CD4-positive, alpha-beta T cell (primary cell): Measurements from ENCODE around the gene DIAPH2. TPM values are rescaled to one million over a fixed set of nuclear protein-coding genes. Genes with fewer than 3 reads are reported as not detected.

Experiments
- ATAC-seq: fragments of 200-7000 bp; cut with Tn5 transposase; one replicate; pipeline ENCODE4 v1.10.0; 2022; ENCODE audit warnings: mild to moderate bottlenecking; ENCODE audit not compliant: poor library complexity
- CTCF ChIA-PET: fragments of 350-600 bp; sonication (Branson Sonifier 250); formaldehyde crosslinking; loops from one replicate; lab custom pipeline; 2021; ENCODE audit warnings: antibody characterized with exemption, inconsistent platforms; lab: Charles Lee
- POLR2A ChIA-PET: fragments of 350-600 bp; sonication (Branson Sonifier 250); formaldehyde crosslinking; loops from one replicate; lab custom pipeline; 2021; ENCODE audit warnings: antibody characterized with exemption, inconsistent platforms; lab: Charles Lee
- DNase-seq, 14 experiments: peaks; one replicate each; pipeline ENCODE4 v3.0.0-alpha.2; 2013 to 2020; ENCODE audit warnings: mixed read lengths in 2 of 14
- H3K27ac ChIP-seq, 2 donors: one replicate each; pipeline versions ENCODE4 v1.5.1 to v1.7.0; 2013; ENCODE audit warnings: low read length in 2 of 2, low read depth in 1 of 2, mild to moderate bottlenecking in 1 of 2
- H3K27me3 ChIP-seq, 2 experiments: 1 replicate in 1 of 2; 2 replicates in 1 of 2; pipeline versions ENCODE4 v1.6.1 to v1.7.0; 2013; ENCODE audit warnings: low read length in 2 of 2, control low read depth in 1 of 2, mild to moderate bottlenecking in 1 of 2, moderate library complexity in 1 of 2; ENCODE audit not compliant: insufficient read depth in 2 of 2, control insufficient read depth in 1 of 2
- H3K36me3 ChIP-seq: one replicate; pipeline ENCODE4 v1.6.1; 2013; ENCODE audit warnings: low read length, control low read depth; ENCODE audit not compliant: insufficient read depth
- H3K4me1 ChIP-seq: one replicate; pipeline ENCODE4 v1.6.1; 2013; ENCODE audit warnings: low read length, control low read depth; ENCODE audit not compliant: insufficient read depth
- H3K4me3 ChIP-seq: one replicate; pipeline ENCODE4 v1.5.1; 2013; ENCODE audit warnings: mild to moderate bottlenecking, low read length, moderate library complexity
- H3K9me3 ChIP-seq, 2 experiments: 1 replicate in 1 of 2; 2 replicates in 1 of 2; pipeline versions ENCODE4 v1.6.1 to v1.7.0; 2013; ENCODE audit warnings: low read length in 2 of 2, mild to moderate bottlenecking in 2 of 2, control low read depth in 1 of 2, moderate library complexity in 1 of 2; ENCODE audit not compliant: control insufficient read depth in 1 of 2, insufficient read depth in 1 of 2
- H3K27ac Mint-ChIP-seq: one replicate; pipeline ENCODE4 v1.8.0; 2020; ENCODE audit warnings: mixed read lengths
- H3K27me3 Mint-ChIP-seq: one replicate; pipeline ENCODE4 v1.8.0; 2021; ENCODE audit warnings: mixed read lengths
- H3K36me3 Mint-ChIP-seq: one replicate; pipeline ENCODE4 v1.8.0; 2021; ENCODE audit warnings: low read depth, mixed read lengths
- H3K4me1 Mint-ChIP-seq: one replicate; pipeline ENCODE4 v1.8.0; 2021; ENCODE audit warnings: low read depth, mixed read lengths
- H3K4me3 Mint-ChIP-seq: one replicate; pipeline ENCODE4 v1.8.0; 2020; ENCODE audit warnings: mild to moderate bottlenecking, mixed read lengths
- H3K9me3 Mint-ChIP-seq: one replicate; pipeline ENCODE4 v1.8.0; 2020; ENCODE audit warnings: mixed read lengths
- CTCF ChIP-seq: fragments of 200-600 bp; IDR thresholded peaks from one replicate; pipeline ENCODE4 v1.8.0; 2022; ENCODE audit warnings: antibody characterized with exemption, mild to moderate bottlenecking
- intact Hi-C, 2 experiments: fragments of 100-400 bp; cut with DNase I in 1 of 2; cut with micrococcal nuclease in 1 of 2; formaldehyde crosslinking; loops; one replicate each; pipeline versions ENCODE4 v1.15.1 to v1.9.0; 2023 to 2025; cut with DNase I, micrococcal nuclease
- total RNA-seq, 174 experiments: library from RNA in 2 of 174; stranded (reverse) in 2 of 174; gene quantifications; one replicate each; pipeline ENCODE4 v1.2.3 and lab custom pipeline; 2021 to 2026

DIAPH2 gene
- total RNA-seq, 2 experiments from 2014 or later = 11.4 to 11.7 TPM

GRCh38 chrX:97310373-97310772 is 625.7 kb downstream of the DIAPH2 start:
- intact Hi-C loops = no loop called here
- Histone ChIP-seq H3K9me3 (no peaks in the 10 kb centered on the region), H3K27me3 (no peaks in the 10 kb centered on the region), H3K4me3 (no peak overlapping the region), H3K27ac (no peak overlapping the region), H3K4me1 (no peaks in the 10 kb centered on the region), H3K36me3 (no peaks in the 10 kb centered on the region)
- Mint-ChIP-seq H3K4me3 (no peak overlapping the region), H3K4me1 (no peaks in the 10 kb centered on the region), H3K27me3 (no peaks in the 10 kb centered on the region), H3K9me3 (no peaks in the 10 kb centered on the region), H3K27ac (no peak overlapping the region), H3K36me3 (no peaks in the 10 kb centered on the region)
- CTCF ChIA-PET = no interaction called here
- no peak for ATAC-seq
- TF ChIP-seq CTCF = no peak
- DNase-seq = no peak
- POLR2A ChIA-PET = no interaction called here

DNA sequence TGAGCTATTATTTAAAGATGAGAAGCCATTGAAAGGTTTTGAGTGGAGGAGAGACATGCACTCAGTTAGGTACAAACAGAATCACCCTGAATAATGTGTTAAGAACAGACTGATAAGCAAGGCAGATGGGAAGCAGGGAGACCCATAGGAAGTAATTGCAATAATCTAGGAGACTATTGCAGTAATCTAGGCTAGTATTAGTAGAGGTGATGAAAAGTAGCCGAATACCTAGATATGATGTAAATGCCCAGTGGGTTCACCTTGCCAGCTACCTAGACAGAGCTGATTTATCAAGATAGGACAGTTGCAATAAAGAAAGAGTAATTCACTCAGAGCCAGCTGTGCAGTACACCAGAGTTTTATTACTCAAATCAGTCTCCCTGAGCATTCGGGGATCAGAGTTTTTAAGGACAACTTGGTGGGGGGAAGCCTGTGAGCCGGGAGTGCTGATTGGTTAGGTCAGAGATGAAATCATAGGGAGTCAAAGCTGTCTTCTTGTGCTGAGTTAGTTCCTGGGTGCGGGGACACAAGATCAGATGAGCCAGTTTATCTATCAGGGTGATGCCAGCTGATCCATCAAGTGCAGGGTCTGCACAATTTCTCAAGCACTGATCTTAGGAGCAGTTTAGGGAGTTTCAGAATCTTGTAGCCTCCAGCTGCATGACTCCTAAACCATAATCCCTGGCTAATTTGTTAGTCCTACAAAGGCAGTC is 626.6 kb downstream of the DIAPH2 start:
- Histone ChIP-seq H3K4me1 (no peaks in the 10 kb centered on the region), H3K27me3 (no peaks in the 10 kb centered on the region), H3K27ac (no peak overlapping the region), H3K36me3 (no peaks in the 10 kb centered on the region), H3K9me3 (no peaks in the 10 kb centered on the region), H3K4me3 (no peak overlapping the region)
- Mint-ChIP-seq H3K27ac (no peak overlapping the region), H3K27me3 (no peaks in the 10 kb centered on the region), H3K4me3 (no peak overlapping the region), H3K9me3 (no peaks in the 10 kb centered on the region), H3K4me1 (no peaks in the 10 kb centered on the region), H3K36me3 (no peaks in the 10 kb centered on the region)
- intact Hi-C loops = no loop called here
- ChIA-PET POLR2A (no interaction called here), CTCF (no interaction called here)
- ATAC-seq = no peak
- no peak for TF ChIP-seq CTCF
- DNase-seq = no peak

DNA sequence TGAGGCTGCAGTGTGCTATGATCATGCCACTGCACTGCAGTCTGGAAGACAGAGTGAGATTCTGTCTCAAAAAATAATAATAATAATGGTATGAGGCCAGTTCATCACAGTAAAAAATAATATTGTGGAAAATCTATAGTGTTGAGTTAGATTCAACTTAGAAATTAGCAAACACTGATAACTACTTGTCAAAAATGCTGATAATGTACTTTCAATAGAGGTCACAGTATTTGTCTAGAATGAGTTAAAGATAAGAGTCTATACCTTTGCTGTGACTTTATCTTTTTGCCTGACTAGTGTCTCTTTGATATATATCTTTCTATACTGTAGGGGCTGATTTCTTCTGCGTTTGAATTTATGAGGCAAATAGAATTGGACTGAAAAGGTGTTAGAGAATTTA is 629.7 kb downstream of the DIAPH2 start:
- intact Hi-C loops = no loop called here
- ATAC-seq = no peak
- no peak overlapping the region for H3K27ac Mint-ChIP-seq

More for the DNA sequence above, 629.7 kb downstream of the DIAPH2 start:
- POLR2A ChIA-PET = no interaction called here
- DNase-seq = no peak
- Mint-ChIP-seq H3K9me3 (no peaks in the 10 kb centered on the region), H3K27me3 (no peaks in the 10 kb centered on the region), H3K4me1 (no peaks in the 10 kb centered on the region), H3K4me3 (no peak overlapping the region), H3K36me3 (no peaks in the 10 kb centered on the region)
- no peak overlapping the region for H3K27ac ChIP-seq
- CTCF ChIA-PET = no interaction called here
- no peaks in the 10 kb centered on the region for H3K27me3 ChIP-seq
- no peak for TF ChIP-seq CTCF
- no peaks in the 10 kb centered on the region for H3K36me3 ChIP-seq
- H3K4me1 ChIP-seq = no peaks in the 10 kb centered on the region
- no peaks in the 10 kb centered on the region for H3K9me3 ChIP-seq
- H3K4me3 ChIP-seq = no peak overlapping the region
